ENCODE data around the gene KICS2. TPM values are rescaled to one million over a fixed set of nuclear protein-coding genes. Genes with fewer than 3 reads are reported as not detected.
"Not testable (repeated sequence)": the region's sequence is repeated elsewhere in the genome, so short reads cannot be mapped to it uniquely, and the experiment has no call there.

KICS2 gene
- total RNA-seq, 1 donor from 2014 or later = 5.4 TPM

DNA sequence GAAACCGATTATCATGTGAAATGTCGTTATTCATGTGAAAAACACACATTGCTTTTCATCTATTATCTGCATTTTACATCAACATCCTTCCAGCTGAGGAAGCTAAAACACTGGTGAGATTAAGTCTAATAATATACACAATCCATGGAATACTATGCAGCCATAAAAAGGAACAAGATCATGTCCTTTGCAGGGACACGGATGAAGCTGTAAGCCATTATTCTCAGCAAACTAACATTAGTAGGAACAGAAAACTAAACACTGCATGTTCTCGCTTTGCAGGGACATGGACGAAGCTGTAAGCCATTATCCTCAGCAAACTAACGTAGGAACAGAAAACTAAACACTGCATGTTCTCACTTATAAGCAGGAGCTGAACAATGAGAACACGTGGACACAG is 18.3 kb downstream of the KICS2 start:
- ATAC-seq = no peak
- no peaks in the 10 kb centered on the region for H3K36me3 ChIP-seq
- no peak overlapping the region for H3K27ac ChIP-seq
- TF ChIP-seq, protein P1, sequence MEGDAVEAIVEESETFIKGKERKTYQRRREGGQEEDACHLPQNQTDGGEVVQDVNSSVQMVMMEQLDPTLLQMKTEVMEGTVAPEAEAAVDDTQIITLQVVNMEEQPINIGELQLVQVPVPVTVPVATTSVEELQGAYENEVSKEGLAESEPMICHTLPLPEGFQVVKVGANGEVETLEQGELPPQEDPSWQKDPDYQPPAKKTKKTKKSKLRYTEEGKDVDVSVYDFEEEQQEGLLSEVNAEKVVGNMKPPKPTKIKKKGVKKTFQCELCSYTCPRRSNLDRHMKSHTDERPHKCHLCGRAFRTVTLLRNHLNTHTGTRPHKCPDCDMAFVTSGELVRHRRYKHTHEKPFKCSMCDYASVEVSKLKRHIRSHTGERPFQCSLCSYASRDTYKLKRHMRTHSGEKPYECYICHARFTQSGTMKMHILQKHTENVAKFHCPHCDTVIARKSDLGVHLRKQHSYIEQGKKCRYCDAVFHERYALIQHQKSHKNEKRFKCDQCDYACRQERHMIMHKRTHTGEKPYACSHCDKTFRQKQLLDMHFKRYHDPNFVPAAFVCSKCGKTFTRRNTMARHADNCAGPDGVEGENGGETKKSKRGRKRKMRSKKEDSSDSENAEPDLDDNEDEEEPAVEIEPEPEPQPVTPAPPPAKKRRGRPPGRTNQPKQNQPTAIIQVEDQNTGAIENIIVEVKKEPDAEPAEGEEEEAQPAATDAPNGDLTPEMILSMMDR (IDR thresholded peaks at IDR 0.05) = no peak
- intact Hi-C loops (cut with DNase I) = no loop called here
- no peaks in the 10 kb centered on the region for H3K9me3 ChIP-seq
- DNase-seq = no peak
- no peaks in the 10 kb centered on the region for H3K27me3 ChIP-seq
- H3K4me3 ChIP-seq = no peak overlapping the region
- H3K4me1 ChIP-seq = no peaks in the 10 kb centered on the region

DNA sequence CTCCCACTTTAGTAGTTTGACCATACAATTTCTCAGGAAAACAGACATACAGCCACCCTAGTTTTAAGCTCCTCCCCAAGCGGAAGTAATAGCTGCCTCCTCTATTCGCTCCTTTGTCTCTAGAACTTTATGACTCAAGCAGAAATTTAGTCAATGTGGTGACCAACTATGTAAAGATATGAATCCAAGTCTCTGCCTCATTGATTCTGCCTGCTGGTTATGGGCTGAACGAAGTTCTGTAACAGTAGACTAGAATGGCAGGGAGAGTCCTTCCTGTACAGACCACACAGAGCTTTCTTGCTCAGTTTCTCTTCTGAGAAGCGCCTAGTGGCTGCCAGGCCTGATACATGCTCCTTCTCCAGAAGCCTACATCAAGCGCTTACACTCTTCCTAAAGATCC is 19.1 kb downstream of the KICS2 start:
- intact Hi-C loops (cut with DNase I) = no loop called here

DNA sequence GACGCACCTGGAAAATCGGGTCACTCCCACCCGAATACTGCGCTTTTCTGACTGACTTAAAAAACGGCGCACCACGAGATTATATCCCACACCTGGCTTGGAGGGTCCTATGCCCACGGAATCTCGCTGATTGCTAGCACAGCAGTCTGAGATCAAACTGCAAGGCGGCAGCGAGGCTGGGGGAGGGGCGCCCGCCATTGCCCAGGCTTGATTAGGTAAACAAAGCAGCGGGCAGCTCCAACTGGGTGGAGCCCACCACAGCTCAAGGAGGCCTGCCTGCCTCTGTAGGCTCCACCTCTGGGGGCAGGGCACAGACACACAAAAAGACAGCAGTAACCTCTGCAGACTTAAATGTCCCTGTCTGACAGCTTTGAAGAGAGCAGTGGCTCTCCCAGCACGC is 26.3 kb downstream of the KICS2 start:
- DNase-seq; H3K36me3 ChIP-seq; intact Hi-C loops (cut with DNase I); H3K9me3 ChIP-seq; H3K27me3 ChIP-seq; H3K4me1 ChIP-seq; H3K27ac ChIP-seq; ATAC-seq; H3K4me3 ChIP-seq: not testable (repeated sequence)

More for the DNA sequence above, 19.1 kb downstream of the KICS2 start:
- TF ChIP-seq, protein P1 (IDR thresholded peaks at IDR 0.05) = no peak
- no peaks in the 10 kb centered on the region for H3K4me1 ChIP-seq
- DNase-seq (no peak), ATAC-seq (no peak)
- H3K4me3 ChIP-seq = no peak overlapping the region
- H3K9me3 ChIP-seq = no peaks in the 10 kb centered on the region
- no peaks in the 10 kb centered on the region for H3K27me3 ChIP-seq
- H3K36me3 ChIP-seq = no peaks in the 10 kb centered on the region
- H3K27ac ChIP-seq = no peak overlapping the region

DNA sequence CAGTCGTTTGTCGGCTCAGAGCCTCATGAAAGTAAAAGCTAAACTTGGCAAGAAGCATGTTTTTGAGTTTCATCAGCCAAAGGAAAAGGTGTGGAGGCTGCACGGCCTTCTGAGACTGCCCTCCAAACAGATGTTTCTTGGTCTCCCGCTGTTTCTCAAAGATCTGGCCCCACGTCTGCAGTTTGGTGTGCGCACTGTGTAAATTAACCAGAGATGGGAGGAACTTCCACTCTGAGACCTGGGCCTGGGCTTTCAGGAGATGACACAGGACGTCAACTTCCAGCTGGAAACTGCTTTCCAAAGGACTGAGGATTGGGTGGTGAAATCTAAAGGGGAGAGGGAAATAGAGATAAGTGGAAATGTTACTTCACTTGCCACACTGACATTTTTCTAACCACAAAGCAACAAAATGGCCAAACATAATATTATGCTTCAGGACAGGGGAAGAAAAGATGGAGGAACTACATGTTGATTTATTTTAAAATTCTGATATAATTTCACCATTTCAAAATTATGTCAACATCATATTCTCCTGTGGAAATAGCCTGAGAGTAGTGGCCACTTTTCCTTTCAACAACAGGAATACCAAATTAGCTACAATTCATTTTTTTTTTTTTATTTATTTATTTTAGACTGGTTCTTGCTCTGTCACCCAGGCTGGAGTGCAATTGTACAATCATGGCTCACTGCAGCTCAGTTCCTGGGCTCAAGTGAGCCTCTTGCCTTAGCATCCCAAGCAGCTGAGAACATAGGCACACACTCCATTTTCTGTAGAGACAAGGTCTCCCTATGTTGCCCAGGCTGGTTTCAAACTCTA is 27.6 kb downstream of the KICS2 start:
- Histone ChIP-seq H3K4me1 (no peaks in the 10 kb centered on the region), H3K27ac (no peak overlapping the region), H3K36me3 (no peaks in the 10 kb centered on the region), H3K4me3 (no peak overlapping the region), H3K27me3 (no peaks in the 10 kb centered on the region), H3K9me3 (no peaks in the 10 kb centered on the region)
- no peak for DNase-seq
- no peak for ATAC-seq
- intact Hi-C loops (cut with DNase I) = no loop called here
- TF ChIP-seq, protein P1 (IDR thresholded peaks at IDR 0.05) = no peak

DNA sequence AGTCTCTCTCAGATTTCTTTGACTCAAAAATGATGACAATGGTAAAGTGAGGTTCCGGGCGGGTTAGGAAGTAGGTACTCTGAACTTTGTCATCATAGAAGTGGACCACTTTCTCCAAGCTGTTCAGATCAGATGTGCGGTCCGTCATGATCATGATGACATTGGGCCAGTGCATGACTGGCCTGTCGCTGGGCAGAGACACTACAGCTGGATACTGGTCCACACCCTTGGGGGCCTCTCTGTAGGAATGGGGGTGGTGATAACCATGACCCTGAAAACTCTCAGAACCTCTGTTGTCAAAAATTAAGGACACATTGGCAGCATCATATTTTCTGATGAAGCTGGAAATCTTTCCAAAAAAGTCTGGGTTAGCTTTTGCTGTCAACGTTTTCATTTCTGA is 28.2 kb downstream of the KICS2 start:
- H3K9me3 ChIP-seq = no peaks in the 10 kb centered on the region
- TF ChIP-seq, protein P1 (IDR thresholded peaks at IDR 0.05) = no peak
- H3K4me3 ChIP-seq = no peak overlapping the region
- H3K4me1 ChIP-seq = no peaks in the 10 kb centered on the region
- no peak for ATAC-seq
- DNase-seq = no peak
- no peaks in the 10 kb centered on the region for H3K27me3 ChIP-seq
- no peaks in the 10 kb centered on the region for H3K36me3 ChIP-seq
- H3K27ac ChIP-seq = no peak overlapping the region
- intact Hi-C loops (cut with DNase I) = no loop called here

DNA sequence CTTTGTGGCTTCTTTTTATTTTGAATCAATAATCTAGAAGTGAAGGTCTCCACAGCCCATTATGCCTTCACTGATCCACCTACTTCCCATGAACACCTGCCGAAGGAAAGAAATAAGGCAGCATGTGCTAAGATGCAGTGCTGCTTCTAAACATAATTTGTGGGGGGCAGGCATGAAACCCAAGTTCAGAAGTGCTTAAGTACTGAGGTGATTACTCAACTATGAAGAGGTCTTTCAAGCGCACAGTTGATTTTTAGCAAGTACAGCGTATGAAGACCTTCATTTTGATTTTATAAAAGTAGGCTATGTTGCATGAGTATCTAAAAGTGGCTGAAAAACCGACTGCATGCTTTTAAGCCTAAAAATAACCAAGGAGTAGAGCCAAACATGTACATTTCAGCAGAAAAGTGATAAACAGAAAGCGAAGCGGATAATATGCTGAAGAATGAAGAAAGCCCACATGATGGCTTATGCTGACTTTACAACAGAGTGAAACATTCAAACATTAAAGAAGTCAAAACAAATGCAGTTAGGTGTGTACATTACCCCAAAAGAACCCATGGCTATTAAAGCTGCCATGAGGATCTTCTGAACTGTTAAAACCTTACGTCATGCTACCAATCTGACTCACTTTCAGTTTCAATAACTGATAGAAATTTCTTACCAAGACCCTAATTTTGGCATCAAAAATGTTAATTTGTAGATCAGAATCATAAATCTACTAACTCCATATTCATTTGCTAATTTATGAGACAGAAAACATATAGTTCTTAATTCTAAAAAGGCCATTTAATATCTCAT is 29.3 kb downstream of the KICS2 start:
- intact Hi-C loops (cut with DNase I) = no loop called here

More for the DNA sequence above, 29.3 kb downstream of the KICS2 start:
- Histone ChIP-seq H3K36me3 (no peaks in the 10 kb centered on the region), H3K4me1 (no peaks in the 10 kb centered on the region), H3K27ac (no peak overlapping the region), H3K4me3 (no peak overlapping the region), H3K27me3 (no peaks in the 10 kb centered on the region), H3K9me3 (no peaks in the 10 kb centered on the region)
- TF ChIP-seq, protein P1 (IDR thresholded peaks at IDR 0.05) = no peak
- no peak for DNase-seq
- no peak for ATAC-seq

Data from upper lobe of right lung (tissue), 1 donor.